Erythroblast (primary cell): Measurements from ENCODE around the gene MYO1B.

Source experiments
- GATA1 ChIP-seq: IDR thresholded peaks from 2 replicates; pipeline ENCODE4 v1.6.1; 2011; ENCODE audit warnings: low read depth, mild to moderate bottlenecking, control low read depth, low read length, moderate library complexity
- POLR2A ChIP-seq: IDR thresholded peaks from 2 replicates; pipeline ENCODE4 v1.6.1; 2011; ENCODE audit warnings: mild to moderate bottlenecking, low read length

DNA sequence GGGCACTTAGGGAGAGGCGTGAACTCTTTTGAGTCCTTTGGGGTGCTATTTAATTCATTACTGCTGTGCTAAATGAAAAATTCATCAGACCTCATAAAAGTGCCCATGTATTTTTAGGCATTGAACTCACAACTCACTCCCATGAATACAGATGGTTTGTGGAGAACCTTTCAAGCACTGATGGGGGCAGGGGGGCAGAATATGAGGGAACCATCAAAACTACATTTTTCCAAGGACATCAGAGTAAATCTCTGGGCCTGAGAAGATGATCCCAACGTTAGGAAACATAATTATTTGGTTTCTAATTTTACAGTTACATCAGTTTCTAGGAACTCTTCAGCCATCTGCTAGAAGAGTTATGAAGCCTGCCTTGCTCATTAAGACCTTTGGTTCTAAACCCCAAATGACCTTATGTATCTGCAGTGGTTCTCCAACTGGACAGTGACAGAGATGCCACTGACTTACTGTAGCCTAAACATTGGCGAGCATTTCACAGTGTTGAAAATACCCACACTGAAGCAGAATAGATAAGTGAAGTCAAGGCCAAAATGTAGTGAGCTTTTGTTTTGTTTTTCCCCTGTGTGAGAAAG, 90.8 kb downstream of the MYO1B start:
- TF ChIP-seq POLR2A (no peak), GATA1 (no peak)
